Lung (tissue), 12 donors: ENCODE data around the gene INPP4A. TPM values are rescaled to one million over a fixed set of nuclear protein-coding genes. Genes with fewer than 3 reads are reported as not detected.

Experiments used
- ATAC-seq: fragments of 200-7000 bp; cut with Tn5 transposase; one replicate; pipeline ENCODE4 v1.9.1; 2020; ENCODE audit warnings: moderate number of reproducible peaks; ENCODE audit not compliant: insufficient read depth, low FRiP score
- DNase-seq, 3 donors: peaks; one replicate each; pipeline ENCODE4 v3.0.0-alpha.2; 2013 to 2017
- H3K27ac ChIP-seq, 2 donors: one replicate each; pipeline ENCODE4 v1.5.1; 2013; ENCODE audit warnings: mild to moderate bottlenecking in 2 of 2, moderate library complexity in 2 of 2, control low read depth in 1 of 2, inconsistent platforms in 1 of 2, low read depth in 1 of 2, low read length in 1 of 2
- H3K27me3 ChIP-seq, 3 donors: one replicate each; pipeline ENCODE4 v1.5.1; 2013; ENCODE audit warnings: low read length in 2 of 3; ENCODE audit not compliant: control insufficient read depth in 3 of 3, insufficient read depth in 3 of 3
- H3K36me3 ChIP-seq, 4 donors: one replicate each; pipeline ENCODE4 v1.5.1; 2013; ENCODE audit warnings: low read length in 4 of 4, mild to moderate bottlenecking in 1 of 4, moderate library complexity in 1 of 4; ENCODE audit not compliant: control insufficient read depth in 4 of 4, insufficient read depth in 4 of 4
- H3K4me1 ChIP-seq, 5 donors: one replicate each; pipeline ENCODE4 v1.5.1; 2013; ENCODE audit warnings: low read length in 5 of 5, mild to moderate bottlenecking in 2 of 5, moderate library complexity in 1 of 5; ENCODE audit not compliant: control insufficient read depth in 5 of 5, insufficient read depth in 5 of 5
- H3K4me3 ChIP-seq: one replicate; pipeline ENCODE4 v1.5.1; 2013; ENCODE audit warnings: mild to moderate bottlenecking, control low read depth, moderate library complexity
- H3K9ac ChIP-seq, 2 donors: one replicate each; pipeline ENCODE4 v1.5.1; 2013; ENCODE audit warnings: low read length in 2 of 2, control low read depth in 1 of 2; ENCODE audit not compliant: insufficient read depth in 1 of 2
- H3K9me3 ChIP-seq, 4 donors: one replicate each; pipeline ENCODE4 v1.5.1; 2013; ENCODE audit warnings: low read length in 3 of 4, mild to moderate bottlenecking in 1 of 4, moderate library complexity in 1 of 4; ENCODE audit not compliant: control insufficient read depth in 4 of 4, insufficient read depth in 3 of 4
- WGBS, 2 donors: extraction: QIAGEN DNeasy Blood & Tissue Kit; methylation state at CpG; one replicate each; pipeline ENCODE4 v1.1.7; 2013; 5-methylcytosine and 5-hydroxymethylcytosine counted together
- polyA plus RNA-seq, 2 donors: library from polyadenylated mRNA; stranded (reverse); fragments of 200-250 nt; gene quantifications; one replicate each; pipeline ENCODE4 v1.2.1, GENCODE V29; 2013
- total RNA-seq, 2 donors: library from RNA; depleted of rRNA in 1 of 2; stranded (reverse); fragments of >200 nt in 1 of 2; gene quantifications; one replicate each; pipeline ENCODE4 v1.2.1, GENCODE V29; 2014 to 2021
- TF ChIP-seq, protein P1 (sequence below): IDR thresholded peaks from 2 replicates; pipeline ENCODE4 v1.5.1; 2012; ENCODE audit warnings: mild to moderate bottlenecking; ENCODE audit errors: control extremely low read depth, extremely low read depth
- donor health status: control.
- donor health status: control.
- donor health status: Bipolar disorder and iron deficiency.
- donor health status: healthy.
- donor health status: DM: yes; HTN: yes; CAD: no.

INPP4A gene
- total and polyA plus RNA-seq, 4 donors = 8.0 to 43.3 (median 19.8) TPM

DNA sequence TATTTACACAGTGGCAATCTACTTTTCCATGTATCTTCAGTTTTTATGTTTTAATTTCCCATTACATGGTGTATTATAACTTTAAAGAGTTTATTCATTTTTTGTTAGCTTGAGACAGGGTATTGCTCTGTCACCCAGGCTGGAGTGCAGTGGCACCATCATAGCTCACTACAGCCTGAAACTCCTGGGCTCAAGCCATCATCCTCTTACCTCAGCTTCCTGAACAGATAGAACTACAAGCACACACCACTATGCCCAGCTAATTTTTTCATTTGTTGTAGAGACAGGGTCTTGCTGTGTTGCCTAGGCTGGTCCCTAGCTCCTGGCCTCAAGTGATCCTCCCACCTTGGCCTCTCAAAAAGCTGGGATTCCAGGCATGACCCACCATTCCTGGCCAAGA, 96.8 kb downstream of the INPP4A start:
- Histone ChIP-seq H3K36me3 (peaks cover 19 to 55% (median 28%) of the 10 kb centered on the region in 4 donors), H3K27me3 (no peaks in the 10 kb centered on the region), H3K27ac (no peak overlapping the region), H3K9me3 (no peaks in the 10 kb centered on the region), H3K4me3 (no peak overlapping the region), H3K9ac (no peak overlapping the region), H3K4me1 (no peaks in the 10 kb centered on the region)
- TF ChIP-seq, protein P1, sequence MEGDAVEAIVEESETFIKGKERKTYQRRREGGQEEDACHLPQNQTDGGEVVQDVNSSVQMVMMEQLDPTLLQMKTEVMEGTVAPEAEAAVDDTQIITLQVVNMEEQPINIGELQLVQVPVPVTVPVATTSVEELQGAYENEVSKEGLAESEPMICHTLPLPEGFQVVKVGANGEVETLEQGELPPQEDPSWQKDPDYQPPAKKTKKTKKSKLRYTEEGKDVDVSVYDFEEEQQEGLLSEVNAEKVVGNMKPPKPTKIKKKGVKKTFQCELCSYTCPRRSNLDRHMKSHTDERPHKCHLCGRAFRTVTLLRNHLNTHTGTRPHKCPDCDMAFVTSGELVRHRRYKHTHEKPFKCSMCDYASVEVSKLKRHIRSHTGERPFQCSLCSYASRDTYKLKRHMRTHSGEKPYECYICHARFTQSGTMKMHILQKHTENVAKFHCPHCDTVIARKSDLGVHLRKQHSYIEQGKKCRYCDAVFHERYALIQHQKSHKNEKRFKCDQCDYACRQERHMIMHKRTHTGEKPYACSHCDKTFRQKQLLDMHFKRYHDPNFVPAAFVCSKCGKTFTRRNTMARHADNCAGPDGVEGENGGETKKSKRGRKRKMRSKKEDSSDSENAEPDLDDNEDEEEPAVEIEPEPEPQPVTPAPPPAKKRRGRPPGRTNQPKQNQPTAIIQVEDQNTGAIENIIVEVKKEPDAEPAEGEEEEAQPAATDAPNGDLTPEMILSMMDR = no peak
- ATAC-seq = no peak
- DNase-seq = no peak

DNA sequence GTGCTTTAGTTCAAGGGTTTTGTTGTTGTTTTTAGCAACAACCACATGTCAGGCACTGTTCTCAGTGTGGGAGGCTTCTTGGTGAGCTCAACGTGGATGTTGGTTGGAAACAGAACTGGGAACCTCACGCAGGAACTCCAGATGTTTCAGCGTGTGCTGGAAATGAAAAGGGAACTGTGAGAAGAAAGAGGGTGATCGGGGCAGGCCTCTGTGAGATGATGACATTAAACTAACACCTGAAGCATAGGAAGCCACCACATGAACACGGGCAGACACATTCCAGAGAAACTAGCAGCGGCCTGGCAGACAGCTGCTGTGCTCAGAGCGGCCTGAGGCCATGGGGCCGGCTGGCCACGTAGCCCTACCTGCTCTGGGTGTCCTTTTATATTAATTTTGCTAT, 97.2 kb downstream of the INPP4A start:
- no peak overlapping the region for H3K4me3 ChIP-seq
- DNase-seq (no peak), ATAC-seq (no peak)
- H3K36me3 ChIP-seq = peaks cover 22 to 59% (median 30%) of the 10 kb centered on the region in 4 donors
- no peak overlapping the region for H3K27ac ChIP-seq
- H3K9me3 ChIP-seq = no peaks in the 10 kb centered on the region
- WGBS, 2 donors = 68 to 84% methylated on average over 9 of the region's 9 CpGs
- no peak overlapping the region for H3K9ac ChIP-seq
- no peaks in the 10 kb centered on the region for H3K4me1 ChIP-seq
- TF ChIP-seq, protein P1 = no peak
- H3K27me3 ChIP-seq = no peaks in the 10 kb centered on the region

DNA sequence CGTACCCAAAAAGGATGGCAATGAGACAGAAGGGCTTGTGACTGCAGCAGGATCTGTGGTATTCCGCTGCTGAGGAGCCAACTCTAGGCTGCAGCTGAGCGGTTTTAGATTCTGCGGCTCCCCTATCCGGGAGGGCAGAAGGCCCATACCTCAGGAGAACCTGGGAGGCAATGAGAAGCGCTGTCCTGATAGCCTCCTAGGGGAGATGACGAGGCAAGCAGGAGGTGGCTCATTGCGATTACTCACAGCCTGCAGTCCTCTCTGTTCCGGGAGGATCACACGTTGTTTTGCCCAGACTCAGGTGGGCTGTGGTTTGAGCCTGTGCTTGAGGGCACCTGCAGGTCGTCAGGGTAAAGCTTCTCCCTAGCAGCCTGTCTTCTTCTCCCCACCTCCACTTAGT, 98.6 kb downstream of the INPP4A start:
- Histone ChIP-seq H3K9ac (no peak overlapping the region), H3K27me3 (no peaks in the 10 kb centered on the region), H3K36me3 (peaks cover 22 to 58% (median 33%) of the 10 kb centered on the region in 4 donors), H3K27ac (no peak overlapping the region), H3K4me3 (no peak overlapping the region), H3K4me1 (no peaks in the 10 kb centered on the region), H3K9me3 (no peaks in the 10 kb centered on the region)
- DNase-seq (no peak), ATAC-seq (no peak)
- WGBS, 2 donors = 91% methylated on average over 11 of the region's 11 CpGs
- TF ChIP-seq, protein P1 = no peak

DNA sequence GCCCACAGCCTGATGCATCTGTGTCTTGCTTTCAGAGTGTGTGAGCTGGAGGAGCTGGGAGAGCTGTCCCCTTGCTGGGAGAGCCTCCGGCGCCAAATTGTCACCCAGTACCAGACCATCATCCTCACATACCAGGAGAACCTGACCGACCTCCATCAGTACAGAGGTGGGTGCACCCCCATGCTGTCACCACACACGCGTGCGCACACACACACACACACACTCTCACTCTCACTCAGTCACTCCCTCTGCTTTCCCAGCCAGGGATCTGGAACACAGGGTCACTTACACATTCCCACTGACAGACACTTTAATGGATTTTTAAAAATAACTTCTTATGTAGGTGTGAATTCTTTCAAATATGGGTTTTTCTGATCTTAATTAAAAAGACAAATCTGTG, 99.2 kb downstream of the INPP4A start:
- Histone ChIP-seq H3K4me3 (no peak overlapping the region), H3K4me1 (no peaks in the 10 kb centered on the region), H3K9me3 (no peaks in the 10 kb centered on the region), H3K36me3 (peaks cover 17 to 55% (median 30%) of the 10 kb centered on the region in 4 donors), H3K9ac (no peak overlapping the region), H3K27ac (no peak overlapping the region), H3K27me3 (no peaks in the 10 kb centered on the region)
- DNase-seq (no peak), ATAC-seq (no peak)
- 95 to 99% methylated on average over 6 of the region's 6 CpGs for WGBS, 2 donors
- TF ChIP-seq, protein P1 = no peak
